SK-N-SH (cell line): ENCODE data around the gene GMPPB. TPM values are rescaled to one million over a fixed set of nuclear protein-coding genes. Genes with fewer than 3 reads are reported as not detected.
"Not testable (repeated sequence)": the region's sequence is repeated elsewhere in the genome, so short reads cannot be mapped to it uniquely, and the experiment has no call there.

Experiments
- CTCF ChIA-PET: fragments of 300-600, 350-600 bp; formaldehyde crosslinking; extraction: SDS; loops from one replicate; lab custom pipeline; 2021; lab: Yijun Ruan, JAX
- POLR2A ChIA-PET: fragments of 350-600 bp; sonication (Branson Sonifier 250); formaldehyde crosslinking; extraction: SDS; loops from one replicate; lab custom pipeline; 2020; ENCODE audit warnings: antibody characterized with exemption, inconsistent platforms; lab: Yijun Ruan, JAX
- DNase-seq: peaks from one replicate; pipeline ENCODE4 v3.0.0; 2012
- H2AFZ ChIP-seq: fragments of 200-600 bp; sonication (generic); 2 replicates; pipeline ENCODE4 v1.8.1; 2016; ENCODE audit warnings: antibody characterized with exemption, mild to moderate bottlenecking, low read depth
- H3F3A ChIP-seq: fragments of 200-600 bp; sonication (generic); replicated peaks from 2 replicates; pipeline ENCODE3; 2016; ENCODE audit warnings: antibody characterized with exemption, mild to moderate bottlenecking; ENCODE audit not compliant: insufficient read depth
- H3K27ac ChIP-seq, 2 experiments: fragments of 200-500 bp in 1 of 2; fragments of 200-600 bp in 1 of 2; sonication (Bioruptor generic) in 1 of 2; sonication (generic), shearing (Covaris generic) in 1 of 2; 2 replicates each; pipeline versions ENCODE4 v1.5.1 to v1.6.1; 2014 to 2016; ENCODE audit warnings: low read depth in 2 of 2, inconsistent platforms in 1 of 2, low read length in 1 of 2, mild to moderate bottlenecking in 1 of 2, mixed read lengths in 1 of 2
- H3K27me3 ChIP-seq: fragments of 200-600 bp; sonication (generic), shearing (Covaris generic); 2 replicates; pipeline ENCODE4 v1.6.1; 2016; ENCODE audit warnings: mixed run types; ENCODE audit not compliant: insufficient read depth
- H3K36me3 ChIP-seq, 2 experiments: fragments of 200-500 bp in 1 of 2; fragments of 200-600 bp in 1 of 2; sonication (Bioruptor generic) in 1 of 2; sonication (generic) in 1 of 2; replicated peaks in 1 of 2; 2 replicates each; pipeline versions ENCODE3 to v1.5.1; 2014 to 2016; ENCODE audit warnings: low read length in 1 of 2, mild to moderate bottlenecking in 1 of 2; ENCODE audit not compliant: insufficient read depth in 2 of 2, control insufficient read depth in 1 of 2
- H3K4me1 ChIP-seq, 2 experiments: fragments of 200-500 bp in 1 of 2; fragments of 200-600 bp in 1 of 2; sonication (Bioruptor generic) in 1 of 2; sonication (generic), shearing (Covaris generic) in 1 of 2; 2 replicates each; pipeline versions ENCODE4 v1.5.1 to v1.6.1; 2014 to 2016; ENCODE audit warnings: low read depth in 1 of 2, low read length in 1 of 2, mixed run types in 1 of 2; ENCODE audit not compliant: insufficient read depth in 2 of 2, control insufficient read depth in 1 of 2
- H3K4me2 ChIP-seq: fragments of 200-600 bp; sonication (generic), shearing (Covaris generic); 2 replicates; pipeline ENCODE4 v1.6.1; 2017; ENCODE audit warnings: mixed run types
- H3K4me3 ChIP-seq, 2 experiments: fragments of 200-500 bp in 1 of 2; fragments of 200-600 bp in 1 of 2; sonication (Bioruptor generic) in 1 of 2; sonication (generic), shearing (Covaris generic) in 1 of 2; 2 replicates each; pipeline versions ENCODE4 v1.5.1 to v1.8.1; 2014 to 2016; ENCODE audit warnings: low read depth in 2 of 2, inconsistent platforms in 1 of 2, low read length in 1 of 2, mild to moderate bottlenecking in 1 of 2, mixed read lengths in 1 of 2, moderate library complexity in 1 of 2
- H3K79me2 ChIP-seq: fragments of 200-600 bp; sonication (generic); 2 replicates; pipeline ENCODE4 v1.8.1; 2017; ENCODE audit warnings: mild to moderate bottlenecking; ENCODE audit not compliant: insufficient read depth
- H3K9ac ChIP-seq: fragments of 200-600 bp; sonication (generic); 2 replicates; pipeline ENCODE4 v1.6.1; 2017; ENCODE audit warnings: mixed run types
- H3K9me2 ChIP-seq: fragments of 200-600 bp; sonication (generic); 2 replicates; pipeline ENCODE4 v1.6.1; 2017; ENCODE audit warnings: mixed run types
- H3K9me3 ChIP-seq: fragments of 200-600 bp; sonication (generic); 2 replicates; pipeline ENCODE4 v1.6.1; 2017; ENCODE audit warnings: mixed run types, mild to moderate bottlenecking, moderate library complexity
- H4K20me1 ChIP-seq: fragments of 200-600 bp; sonication (generic); 2 replicates; pipeline ENCODE4 v1.6.1; 2017; ENCODE audit warnings: mild to moderate bottlenecking, mixed run types; ENCODE audit not compliant: insufficient read depth
- FOSL2 ChIP-seq: IDR thresholded peaks from 2 replicates; pipeline ENCODE4 v1.4.0; 2012; ENCODE audit warnings: low read depth, mild to moderate bottlenecking, moderate library complexity, borderline replicate concordance
- FOXM1 ChIP-seq: IDR thresholded peaks from 2 replicates; pipeline ENCODE4 v1.4.0; 2012; ENCODE audit warnings: low read depth, mild to moderate bottlenecking
- GATA2 ChIP-seq: sonication (generic); formaldehyde crosslinking; IDR thresholded peaks from 2 replicates; pipeline ENCODE4 v1.5.0; 2020; ENCODE audit warnings: mild to moderate bottlenecking, missing genetic modification reagents
- MXI1 ChIP-seq: IDR thresholded peaks from 2 replicates; pipeline ENCODE4 v1.6.1; 2012; ENCODE audit warnings: mild to moderate bottlenecking, low read depth, low read length, improper control_type of control experiment
- NFIC ChIP-seq: IDR thresholded peaks from 2 replicates; pipeline ENCODE4 v1.4.0; 2012; ENCODE audit warnings: borderline replicate concordance
- RXRA ChIP-seq: IDR thresholded peaks from 2 replicates; pipeline ENCODE4 v1.4.0; 2012; ENCODE audit warnings: low read depth, mild to moderate bottlenecking, borderline replicate concordance
- USF2 ChIP-seq: fragments of 150-350 bp; IDR thresholded peaks from 2 replicates; pipeline ENCODE4 v1.6.1; 2017; ENCODE audit warnings: antibody characterized with exemption, low read length, low read depth, borderline replicate concordance
- WGBS: methylation state at CpG from one replicate; pipeline ENCODE4 v1.1.6; 2017; ENCODE audit warnings: low lambda C conversion rate; 5-methylcytosine and 5-hydroxymethylcytosine counted together
- polyA plus RNA-seq, 3 experiments: library from polyadenylated mRNA; depleted of rRNA; stranded (reverse); fragments of >200 nt; gene quantifications; 2 replicates each; pipeline ENCODE4 v1.2.3, GENCODE V29; 2012
- TF ChIP-seq, protein P1 (sequence below): fragments of 150-350 bp; IDR thresholded peaks from 2 replicates; pipeline ENCODE4 v1.6.1; 2016; ENCODE audit warnings: mild to moderate bottlenecking, low read depth, low read length
- TF ChIP-seq, protein P2 (sequence below): IDR thresholded peaks from 2 replicates; pipeline ENCODE4 v1.4.0; 2012; ENCODE audit warnings: low read depth, borderline replicate concordance

The GMPPB gene
- polyA plus RNA-seq, 1 of the 3 experiments (the other 2 are of a cell fraction) = 25.1 TPM

DNA sequence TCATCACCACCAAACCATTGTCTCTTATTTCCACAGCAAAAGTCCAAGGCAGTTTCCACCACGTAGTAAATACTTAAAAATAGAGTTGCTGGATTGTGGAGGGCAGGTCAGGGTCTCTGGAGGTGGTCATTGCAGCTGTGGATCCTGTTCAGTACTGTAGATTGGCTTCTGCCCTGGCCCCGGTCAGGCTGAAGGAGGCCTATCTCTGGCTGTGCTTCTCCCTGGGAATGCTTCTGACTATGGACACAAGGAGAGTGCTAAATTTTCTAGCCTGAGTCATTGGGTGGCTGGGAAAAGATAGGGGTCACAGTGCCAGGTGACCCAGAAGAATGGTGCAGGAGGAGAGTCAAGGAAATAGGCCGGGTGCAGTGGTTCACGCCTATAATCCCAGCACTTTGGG lies 26.3 kb upstream of the GMPPB start:
- Histone ChIP-seq H3K27ac (no peak overlapping the region), H3K4me1 (no peaks in the 10 kb centered on the region), H3K79me2 (peaks cover 77% of the 10 kb centered on the region), H3K9ac (no peak overlapping the region), H4K20me1 (peaks cover 51% of the 10 kb centered on the region), H3F3A (peaks cover 9% of the 10 kb centered on the region), H3K4me2 (no peak overlapping the region), H2AFZ (no peak overlapping the region), H3K27me3 (no peaks in the 10 kb centered on the region), H3K9me2 (0 out of 2 replicates have a peak, but pooled peaks cover 2% of the 10 kb centered on the region), H3K36me3 (peaks cover 10 to 14% of the 10 kb centered on the region in 2 experiments), H3K4me3 (no peak overlapping the region), H3K9me3 (no peaks in the 10 kb centered on the region)
- TF ChIP-seq, protein P1, sequence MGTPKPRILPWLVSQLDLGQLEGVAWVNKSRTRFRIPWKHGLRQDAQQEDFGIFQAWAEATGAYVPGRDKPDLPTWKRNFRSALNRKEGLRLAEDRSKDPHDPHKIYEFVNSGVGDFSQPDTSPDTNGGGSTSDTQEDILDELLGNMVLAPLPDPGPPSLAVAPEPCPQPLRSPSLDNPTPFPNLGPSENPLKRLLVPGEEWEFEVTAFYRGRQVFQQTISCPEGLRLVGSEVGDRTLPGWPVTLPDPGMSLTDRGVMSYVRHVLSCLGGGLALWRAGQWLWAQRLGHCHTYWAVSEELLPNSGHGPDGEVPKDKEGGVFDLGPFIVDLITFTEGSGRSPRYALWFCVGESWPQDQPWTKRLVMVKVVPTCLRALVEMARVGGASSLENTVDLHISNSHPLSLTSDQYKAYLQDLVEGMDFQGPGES = no peak
- TF ChIP-seq FOXM1 = no peak
- no peak for DNase-seq
- ChIA-PET CTCF (interaction anchor here (1.5 kb wide), 1 partner anchor 25 kb away, joined by 5 read pairs; no protein-coding TSS in a partner anchor), POLR2A (no interaction called here)
- 94% methylated on average over 4 of the region's 4 CpGs for WGBS

- POLR2A ChIA-PET = not testable (repeated sequence)
Observed at GRCh38 chr3:49748874-49749273, 25.1 kb upstream of the GMPPB start.

GRCh38 chr3:49747792-49748480 lies 24.2 kb upstream of the GMPPB start:
- ChIA-PET POLR2A (no interaction called here), CTCF (interaction anchor here (1.1 kb wide), 1 partner anchor 44 kb away, joined by 5 read pairs; no protein-coding TSS in a partner anchor)
- Histone ChIP-seq H3K27ac (no peak overlapping the region), H3F3A (peaks cover 9% of the 10 kb centered on the region), H3K27me3 (no peaks in the 10 kb centered on the region), H2AFZ (no peak overlapping the region), H3K36me3 (peaks cover 10 to 14% of the 10 kb centered on the region in 2 experiments), H3K4me3 (no peak overlapping the region), H3K9me3 (no peaks in the 10 kb centered on the region), H3K9ac (no peak overlapping the region), H3K79me2 (peaks cover 76% of the 10 kb centered on the region), H3K4me1 (no peaks in the 10 kb centered on the region), H4K20me1 (peaks cover 30% of the 10 kb centered on the region), H3K4me2 (no peak overlapping the region), H3K9me2 (no peaks in the 10 kb centered on the region)
- WGBS = 95% methylated on average over 13 of the region's 13 CpGs
- DNase-seq = no peak
- no peak for TF ChIP-seq FOXM1
- no peak for TF ChIP-seq RXRA
- TF ChIP-seq FOSL2 = no peak
- no peak for TF ChIP-seq NFIC
- no peak for TF ChIP-seq MXI1
- TF ChIP-seq, protein P1 = no peak
- TF ChIP-seq USF2 = no peak
- TF ChIP-seq GATA2 (CRISPR knock-in tag) = no peak
- TF ChIP-seq, protein P2, sequence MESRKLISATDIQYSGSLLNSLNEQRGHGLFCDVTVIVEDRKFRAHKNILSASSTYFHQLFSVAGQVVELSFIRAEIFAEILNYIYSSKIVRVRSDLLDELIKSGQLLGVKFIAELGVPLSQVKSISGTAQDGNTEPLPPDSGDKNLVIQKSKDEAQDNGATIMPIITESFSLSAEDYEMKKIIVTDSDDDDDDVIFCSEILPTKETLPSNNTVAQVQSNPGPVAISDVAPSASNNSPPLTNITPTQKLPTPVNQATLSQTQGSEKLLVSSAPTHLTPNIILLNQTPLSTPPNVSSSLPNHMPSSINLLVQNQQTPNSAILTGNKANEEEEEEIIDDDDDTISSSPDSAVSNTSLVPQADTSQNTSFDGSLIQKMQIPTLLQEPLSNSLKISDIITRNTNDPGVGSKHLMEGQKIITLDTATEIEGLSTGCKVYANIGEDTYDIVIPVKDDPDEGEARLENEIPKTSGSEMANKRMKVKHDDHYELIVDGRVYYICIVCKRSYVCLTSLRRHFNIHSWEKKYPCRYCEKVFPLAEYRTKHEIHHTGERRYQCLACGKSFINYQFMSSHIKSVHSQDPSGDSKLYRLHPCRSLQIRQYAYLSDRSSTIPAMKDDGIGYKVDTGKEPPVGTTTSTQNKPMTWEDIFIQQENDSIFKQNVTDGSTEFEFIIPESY = no peak

More at GRCh38 chr3:49748874-49749273, 25.1 kb upstream of the GMPPB start:
- CTCF ChIA-PET = interaction anchor here (0.9 to 1.5 kb wide), 4 partner anchors 24 to 90 kb away, joined by 3 to 5 read pairs (median 5); partner anchors contain the start of gene AMIGO3
- not testable (repeated sequence) for H3K9ac ChIP-seq, H3K9me2 ChIP-seq, H3K27me3 ChIP-seq, H3K27ac ChIP-seq, H2AFZ ChIP-seq, DNase-seq, H3K4me1 ChIP-seq, H3F3A ChIP-seq, H3K4me2 ChIP-seq, H3K4me3 ChIP-seq, H3K9me3 ChIP-seq
- Histone ChIP-seq H3K79me2 (peaks cover 76% of the 10 kb centered on the region), H4K20me1 (peaks cover 40% of the 10 kb centered on the region), H3K36me3 (peaks cover 13 to 14% of the 10 kb centered on the region in 2 experiments)
- WGBS = 100% methylated on average over 5 of the region's 5 CpGs
